Skeletal muscle tissue (tissue), 4 donors: ENCODE measurements around the gene NR1I2. TPM values are rescaled to one million over a fixed set of nuclear protein-coding genes. Genes with fewer than 3 reads are reported as not detected.

Experiments used
- H3K27ac ChIP-seq: one replicate; pipeline ENCODE4 v1.7.0; 2013; ENCODE audit warnings: mild to moderate bottlenecking, low read depth, low read length, inconsistent platforms
- H3K27me3 ChIP-seq, 3 donors: one replicate each; pipeline ENCODE4 v1.7.0; 2013; ENCODE audit warnings: low read length in 3 of 3; ENCODE audit not compliant: control insufficient read depth in 3 of 3, insufficient read depth in 3 of 3
- H3K36me3 ChIP-seq, 3 donors: one replicate each; pipeline ENCODE4 v1.7.0; 2013; ENCODE audit warnings: low read length in 3 of 3; ENCODE audit not compliant: control insufficient read depth in 3 of 3, insufficient read depth in 3 of 3
- H3K4me1 ChIP-seq, 3 donors: one replicate each; pipeline ENCODE4 v1.7.0; 2013; ENCODE audit warnings: low read length in 3 of 3, mild to moderate bottlenecking in 3 of 3; ENCODE audit not compliant: control insufficient read depth in 3 of 3, insufficient read depth in 3 of 3
- H3K4me3 ChIP-seq, 3 donors: one replicate each; pipeline ENCODE4 v1.7.0; 2013; ENCODE audit warnings: low read length in 3 of 3
- H3K9ac ChIP-seq, 3 donors: one replicate each; pipeline ENCODE4 v1.7.0; 2013; ENCODE audit warnings: low read length in 3 of 3, mild to moderate bottlenecking in 3 of 3, moderate library complexity in 2 of 3, low read depth in 1 of 3
- H3K9me3 ChIP-seq, 3 donors: one replicate each; pipeline ENCODE4 v1.7.0; 2013; ENCODE audit warnings: low read length in 3 of 3; ENCODE audit not compliant: control insufficient read depth in 3 of 3
- total RNA-seq: library from RNA; depleted of rRNA; stranded (reverse); fragments of >200 nt; gene quantifications from one replicate; pipeline ENCODE4 v1.2.3, GENCODE V29; 2014
- donor health status: Osteomylitis.

Gene NR1I2
- total RNA-seq: under 0.01 TPM

- Histone ChIP-seq H3K9ac (no peak within 1 kb of the TSS), H3K27ac (no peak within 1 kb of the TSS), H3K9me3 (peaks cover 0 to under 1% (median 0%) of the 10 kb centered on the region in 3 donors), H3K4me1 (no peaks in the 10 kb centered on the region), H3K27me3 (no peaks in the 10 kb centered on the region), H3K4me3 (no peak within 1 kb of the TSS), H3K36me3 (no peaks in the 10 kb centered on the region)
Measured at GRCh38 chr3:119781330-119782198, at the start of gene NR1I2. Gene NR1I2 (plus strand): TSS chr3:119782101.

GRCh38 chr3:119733812-119734211 lies 48.1 kb upstream of the NR1I2 start:
- no peaks in the 10 kb centered on the region for H3K9me3 ChIP-seq
- H3K4me1 ChIP-seq: peaks cover 2 to 6% (median 3%) of the 10 kb centered on the region in 3 donors
- H3K9ac ChIP-seq: no peak overlapping the region
- H3K4me3 ChIP-seq: no peak overlapping the region
- H3K27me3 ChIP-seq: no peaks in the 10 kb centered on the region
- H3K36me3 ChIP-seq: no peaks in the 10 kb centered on the region
- H3K27ac ChIP-seq: no peak overlapping the region

GRCh38 chr3:119738741-119739140 lies 43.2 kb upstream of the NR1I2 start:
- Histone ChIP-seq H3K9me3 (no peaks in the 10 kb centered on the region), H3K27me3 (no peaks in the 10 kb centered on the region), H3K4me3 (no peak overlapping the region), H3K9ac (no peak overlapping the region), H3K36me3 (no peaks in the 10 kb centered on the region), H3K27ac (no peak overlapping the region), H3K4me1 (no peaks in the 10 kb centered on the region)

GRCh38 chr3:119741657-119742590 lies 40.0 kb upstream of the NR1I2 start:
- Histone ChIP-seq H3K27ac (no peak overlapping the region), H3K36me3 (no peaks in the 10 kb centered on the region), H3K4me1 (no peaks in the 10 kb centered on the region), H3K9ac (no peak overlapping the region), H3K27me3 (no peaks in the 10 kb centered on the region), H3K4me3 (no peak overlapping the region), H3K9me3 (no peaks in the 10 kb centered on the region)

GRCh38 chr3:119743921-119744320 lies 38.0 kb upstream of the NR1I2 start:
- no peaks in the 10 kb centered on the region for H3K9me3 ChIP-seq
- no peak overlapping the region for H3K27ac ChIP-seq
- no peak overlapping the region for H3K4me3 ChIP-seq
- H3K4me1 ChIP-seq: no peaks in the 10 kb centered on the region
- H3K9ac ChIP-seq: no peak overlapping the region
- H3K36me3 ChIP-seq: no peaks in the 10 kb centered on the region
- no peaks in the 10 kb centered on the region for H3K27me3 ChIP-seq

GRCh38 chr3:119745942-119746341 lies 36.0 kb upstream of the NR1I2 start:
- Histone ChIP-seq H3K4me1 (no peaks in the 10 kb centered on the region), H3K4me3 (no peak overlapping the region), H3K27me3 (no peaks in the 10 kb centered on the region), H3K27ac (no peak overlapping the region), H3K9me3 (no peaks in the 10 kb centered on the region), H3K36me3 (no peaks in the 10 kb centered on the region), H3K9ac (no peak overlapping the region)

GRCh38 chr3:119746423-119746822 lies 35.5 kb upstream of the NR1I2 start:
- Histone ChIP-seq H3K27me3 (no peaks in the 10 kb centered on the region), H3K27ac (no peak overlapping the region), H3K36me3 (no peaks in the 10 kb centered on the region), H3K9me3 (no peaks in the 10 kb centered on the region), H3K9ac (no peak overlapping the region), H3K4me3 (no peak overlapping the region), H3K4me1 (no peaks in the 10 kb centered on the region)

- Histone ChIP-seq H3K4me1 (no peaks in the 10 kb centered on the region), H3K27ac (no peak overlapping the region), H3K27me3 (no peaks in the 10 kb centered on the region), H3K9ac (no peak overlapping the region), H3K4me3 (no peak overlapping the region), H3K36me3 (no peaks in the 10 kb centered on the region), H3K9me3 (no peaks in the 10 kb centered on the region)
Measured at GRCh38 chr3:119747357-119747756, 34.5 kb upstream of the NR1I2 start.

- H3K4me3 ChIP-seq: no peak overlapping the region
- H3K9me3 ChIP-seq: peaks cover 0 to 3% (median 0%) of the 10 kb centered on the region in 3 donors
- no peaks in the 10 kb centered on the region for H3K36me3 ChIP-seq
- H3K4me1 ChIP-seq: no peaks in the 10 kb centered on the region
- no peaks in the 10 kb centered on the region for H3K27me3 ChIP-seq
- no peak overlapping the region for H3K9ac ChIP-seq
- H3K27ac ChIP-seq: no peak overlapping the region
Measured at GRCh38 chr3:119748991-119749390, 32.9 kb upstream of the NR1I2 start.

GRCh38 chr3:119751423-119751822 lies 30.5 kb upstream of the NR1I2 start:
- Histone ChIP-seq H3K36me3 (no peaks in the 10 kb centered on the region), H3K9ac (no peak overlapping the region)

More at GRCh38 chr3:119751423-119751822, 30.5 kb upstream of the NR1I2 start:
- no peak overlapping the region for H3K27ac ChIP-seq
- H3K4me1 ChIP-seq: no peaks in the 10 kb centered on the region
- H3K9me3 ChIP-seq: peaks cover 0 to 5% (median 4%) of the 10 kb centered on the region in 3 donors
- H3K4me3 ChIP-seq: no peak overlapping the region
- H3K27me3 ChIP-seq: no peaks in the 10 kb centered on the region
